HUES6 (cell line): ENCODE results near the gene RAD51B.

Experiments used
- H3K27ac ChIP-seq: 2 replicates; pipeline ENCODE4 v1.7.0; 2013; ENCODE audit warnings: low read depth, mild to moderate bottlenecking, low read length, inconsistent platforms
- H3K27me3 ChIP-seq: 2 replicates; pipeline ENCODE4 v1.6.1; 2013; ENCODE audit warnings: low read length; ENCODE audit not compliant: control insufficient read depth, insufficient read depth
- H3K36me3 ChIP-seq: 2 replicates; pipeline ENCODE4 v1.6.1; 2013; ENCODE audit warnings: low read length; ENCODE audit not compliant: control insufficient read depth, insufficient read depth
- H3K4me1 ChIP-seq: 2 replicates; pipeline ENCODE4 v1.6.1; 2013; ENCODE audit warnings: low read length; ENCODE audit not compliant: control insufficient read depth, insufficient read depth
- H3K4me3 ChIP-seq: 2 replicates; pipeline ENCODE4 v1.5.1; 2013; ENCODE audit warnings: low read depth, low read length
- H3K9ac ChIP-seq: one replicate; pipeline ENCODE4 v1.6.1; 2013; ENCODE audit warnings: mild to moderate bottlenecking, low read length
- H3K9me3 ChIP-seq: 2 replicates; pipeline ENCODE4 v1.6.1; 2013; ENCODE audit warnings: low read depth, low read length; ENCODE audit not compliant: control insufficient read depth, insufficient read depth

RAD51B gene

DNA sequence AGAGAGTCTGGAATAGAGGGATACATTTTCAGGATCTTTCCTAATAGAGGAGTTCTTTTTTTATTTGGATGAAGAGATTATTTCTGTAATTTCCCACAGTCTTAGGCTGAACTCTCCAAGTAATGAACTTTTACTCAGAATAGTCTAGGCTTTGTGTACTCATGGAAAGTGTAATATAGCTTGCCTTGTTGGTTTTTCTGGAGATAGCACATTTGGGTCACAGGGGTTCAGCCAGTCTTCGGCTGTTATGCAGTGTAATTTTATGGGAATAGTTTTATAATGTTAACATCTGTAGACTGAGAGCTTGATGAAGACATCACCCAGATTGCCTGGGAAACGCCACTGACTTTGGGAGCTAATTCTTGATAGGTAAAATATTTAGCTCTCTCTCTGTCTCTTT, 450.8 kb downstream of the RAD51B start:
- Histone ChIP-seq H3K9me3 (no peaks in the 10 kb centered on the region), H3K27me3 (no peaks in the 10 kb centered on the region), H3K27ac (no peak overlapping the region), H3K36me3 (no peaks in the 10 kb centered on the region), H3K9ac (no peak overlapping the region), H3K4me1 (peaks cover 13% of the 10 kb centered on the region; the same call in 1 of the 2 replicates), H3K4me3 (no peak overlapping the region)

DNA sequence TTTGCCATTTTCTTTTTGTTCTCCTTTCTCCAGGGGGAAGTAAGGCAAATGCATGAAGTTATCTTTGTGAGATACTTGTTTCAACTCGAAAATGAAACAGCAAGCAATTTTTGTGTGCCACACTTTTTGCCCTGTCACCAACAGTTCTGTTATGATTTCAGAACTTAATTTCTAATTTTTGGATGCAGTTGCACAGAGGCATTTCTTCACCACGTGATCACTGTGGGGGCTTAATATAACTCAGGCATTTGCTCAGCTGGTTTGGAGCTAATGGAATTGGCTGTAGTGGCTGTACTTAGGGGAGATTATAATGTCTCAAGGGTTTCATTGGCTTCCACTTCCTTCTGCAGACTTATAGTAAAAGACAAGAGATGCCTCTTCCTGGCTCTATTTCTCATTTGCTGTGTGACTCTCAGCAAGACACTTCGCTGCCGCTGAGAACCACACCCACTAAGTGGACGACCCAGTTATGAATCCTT, 452.4 kb downstream of the RAD51B start:
- H3K27me3 ChIP-seq: no peaks in the 10 kb centered on the region
- H3K4me1 ChIP-seq: peaks cover 13% of the 10 kb centered on the region; the same call in 1 of the 2 replicates
- H3K4me3 ChIP-seq: no peak overlapping the region
- H3K36me3 ChIP-seq: no peaks in the 10 kb centered on the region
- H3K9ac ChIP-seq: no peak overlapping the region
- H3K27ac ChIP-seq: no peak overlapping the region
- no peaks in the 10 kb centered on the region for H3K9me3 ChIP-seq

DNA sequence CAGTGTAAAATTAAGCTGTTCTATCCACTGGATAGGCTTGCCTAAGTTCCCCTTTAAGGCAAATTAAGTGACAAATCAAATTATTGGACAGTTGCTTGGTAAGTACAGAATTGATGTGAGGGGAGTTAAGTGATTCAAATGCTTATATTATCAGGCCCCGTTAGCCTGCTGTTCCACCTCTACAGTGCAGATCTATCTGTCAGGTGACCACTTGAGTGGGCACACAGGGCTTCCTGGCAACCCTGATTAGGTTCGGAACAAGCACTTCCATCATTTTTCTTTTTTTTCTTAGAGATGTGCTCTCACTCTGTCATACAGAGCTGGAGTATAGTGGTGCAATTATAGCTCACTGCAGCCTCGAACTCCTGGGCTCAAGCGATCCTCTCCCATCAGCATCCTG, 453.8 kb downstream of the RAD51B start:
- H3K36me3 ChIP-seq: no peaks in the 10 kb centered on the region
- no peak overlapping the region for H3K27ac ChIP-seq
- H3K9ac ChIP-seq: no peak overlapping the region
- no peaks in the 10 kb centered on the region for H3K27me3 ChIP-seq
- H3K4me1 ChIP-seq: peaks cover 11% of the 10 kb centered on the region; the same call in 1 of the 2 replicates
- H3K9me3 ChIP-seq: no peaks in the 10 kb centered on the region
- no peak overlapping the region for H3K4me3 ChIP-seq

DNA sequence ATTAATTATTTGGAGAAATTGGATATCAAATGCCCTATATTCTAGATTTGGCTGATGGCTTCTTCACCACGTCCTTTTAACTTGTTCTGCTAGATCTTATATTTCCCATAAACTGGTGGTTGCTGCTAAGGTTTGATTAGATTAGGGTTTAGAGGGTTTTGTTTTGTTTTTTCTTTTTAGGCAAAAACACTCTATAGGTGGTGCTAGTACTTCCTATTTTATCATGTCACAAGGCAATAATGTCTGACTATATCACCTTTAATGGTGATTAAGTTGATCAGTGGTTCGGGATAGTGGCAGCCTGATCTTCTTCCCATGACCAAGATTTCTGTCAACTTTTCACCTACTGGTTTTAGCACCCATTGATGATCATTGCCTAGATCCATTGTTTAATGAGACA, 455.1 kb downstream of the RAD51B start:
- Histone ChIP-seq H3K27me3 (no peaks in the 10 kb centered on the region), H3K36me3 (no peaks in the 10 kb centered on the region), H3K4me1 (peaks cover 12% of the 10 kb centered on the region; the same call in 1 of the 2 replicates), H3K9me3 (no peaks in the 10 kb centered on the region), H3K27ac (no peak overlapping the region), H3K9ac (no peak overlapping the region), H3K4me3 (no peak overlapping the region)

DNA sequence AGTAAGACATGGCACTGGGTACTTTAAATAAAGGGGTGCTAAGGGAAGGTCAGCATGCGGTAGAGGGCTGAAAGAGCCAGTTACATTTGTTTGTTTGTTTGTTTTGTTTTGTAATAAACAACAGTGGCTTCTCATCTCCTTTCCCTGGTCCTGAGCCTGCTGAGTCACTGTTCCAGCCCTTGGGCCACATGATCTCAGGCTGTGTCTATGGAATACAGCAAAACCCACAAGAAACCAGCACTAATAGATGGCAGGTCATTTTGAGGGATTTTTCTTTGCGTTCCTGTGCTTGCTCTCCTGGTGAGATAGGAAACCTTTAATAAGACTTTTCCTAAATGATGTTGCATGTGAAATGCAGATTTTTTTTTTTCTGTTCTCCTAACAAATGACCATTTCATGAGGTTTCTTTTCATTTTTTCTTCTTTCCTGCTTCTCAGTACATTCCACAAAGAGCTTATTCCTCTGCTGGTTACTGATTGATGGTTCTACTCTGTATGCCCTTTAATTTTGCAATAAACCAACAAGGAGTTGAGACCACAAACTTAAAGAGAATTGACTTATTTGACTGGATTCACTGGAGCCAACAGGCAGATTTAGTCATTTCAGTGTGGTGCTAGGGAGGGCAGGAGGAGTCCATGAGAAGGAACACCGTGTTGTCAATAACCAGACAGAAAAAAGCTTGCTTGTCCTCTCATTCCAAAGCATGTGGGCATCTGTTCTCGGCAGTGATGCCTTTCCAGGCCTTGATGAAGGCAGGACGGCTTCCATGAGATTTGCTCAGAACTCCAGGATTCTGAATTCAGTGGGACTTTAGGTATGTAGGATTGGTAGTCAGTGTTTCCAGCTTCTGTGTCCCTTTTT, 459.2 kb downstream of the RAD51B start:
- H3K4me1 ChIP-seq: peaks cover 25% of the 10 kb centered on the region
- H3K27ac ChIP-seq: no peak overlapping the region
- no peak overlapping the region for H3K4me3 ChIP-seq
- no peaks in the 10 kb centered on the region for H3K36me3 ChIP-seq
- no peaks in the 10 kb centered on the region for H3K9me3 ChIP-seq
- H3K27me3 ChIP-seq: no peaks in the 10 kb centered on the region
- H3K9ac ChIP-seq: no peak overlapping the region

DNA sequence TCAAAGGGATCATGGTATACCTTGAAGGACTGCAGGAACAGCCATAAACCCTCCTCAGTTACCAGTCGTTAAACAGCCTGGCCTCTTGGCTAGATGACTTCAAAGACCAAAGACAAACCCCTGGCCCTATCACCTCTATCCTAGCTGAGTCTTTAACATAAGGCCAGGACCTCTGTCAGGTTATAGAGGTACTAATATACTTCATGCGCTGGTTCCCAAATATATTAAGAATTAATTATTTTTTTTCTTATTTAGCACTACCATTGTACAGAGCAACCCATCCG, 459.8 kb downstream of the RAD51B start:
- H3K27ac ChIP-seq: no peak overlapping the region
- H3K4me3 ChIP-seq: no peak overlapping the region
- H3K9me3 ChIP-seq: no peaks in the 10 kb centered on the region
- H3K4me1 ChIP-seq: peaks cover 26% of the 10 kb centered on the region
- no peaks in the 10 kb centered on the region for H3K27me3 ChIP-seq
- no peaks in the 10 kb centered on the region for H3K36me3 ChIP-seq
- no peak overlapping the region for H3K9ac ChIP-seq

DNA sequence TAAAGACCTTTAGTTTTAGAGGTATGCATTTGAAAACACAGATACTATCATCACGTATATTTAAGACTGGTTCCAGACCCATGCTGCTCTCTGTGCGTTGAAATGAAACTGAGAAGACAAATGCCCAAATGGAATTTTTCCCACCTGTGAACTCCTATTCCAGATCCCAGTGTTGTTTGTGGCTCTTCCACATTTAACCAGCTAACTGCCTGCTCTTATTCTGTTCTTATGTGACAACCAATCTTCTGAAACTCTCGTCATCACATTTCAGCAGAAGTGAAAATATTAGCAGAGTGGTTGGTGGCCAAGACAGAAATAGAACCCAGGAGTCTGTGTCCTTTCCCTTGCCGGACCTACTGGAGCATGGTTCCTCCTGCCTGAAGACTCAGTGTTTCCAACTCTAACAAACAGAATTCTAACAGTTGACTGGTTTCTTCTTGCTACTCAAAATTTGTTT, 460.2 kb downstream of the RAD51B start:
- Histone ChIP-seq H3K27ac (no peak overlapping the region), H3K27me3 (no peaks in the 10 kb centered on the region), H3K4me3 (no peak overlapping the region), H3K36me3 (no peaks in the 10 kb centered on the region), H3K4me1 (peaks cover 26% of the 10 kb centered on the region), H3K9me3 (no peaks in the 10 kb centered on the region), H3K9ac (no peak overlapping the region)

DNA sequence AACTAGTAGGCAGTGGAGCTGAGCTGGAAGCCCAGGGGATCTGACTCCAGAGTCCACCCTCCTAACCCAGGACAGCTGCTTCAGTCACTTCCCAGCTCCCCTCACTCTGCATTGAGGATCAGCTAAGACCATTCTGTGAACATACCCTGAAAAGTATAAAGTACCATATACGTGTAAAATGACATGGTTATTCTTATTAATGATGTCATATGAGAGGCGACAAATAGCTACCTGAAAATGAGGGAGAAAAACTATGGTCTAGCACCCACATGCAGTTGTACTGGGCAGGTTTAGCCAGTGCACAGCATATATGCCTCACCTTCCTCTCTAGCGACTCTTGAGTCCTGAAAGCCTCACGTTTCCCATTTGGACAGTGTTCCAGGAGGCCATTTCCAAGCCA, 461.9 kb downstream of the RAD51B start:
- Histone ChIP-seq H3K4me1 (peaks cover 26% of the 10 kb centered on the region), H3K27ac (no peak overlapping the region), H3K9ac (no peak overlapping the region)

DNA sequence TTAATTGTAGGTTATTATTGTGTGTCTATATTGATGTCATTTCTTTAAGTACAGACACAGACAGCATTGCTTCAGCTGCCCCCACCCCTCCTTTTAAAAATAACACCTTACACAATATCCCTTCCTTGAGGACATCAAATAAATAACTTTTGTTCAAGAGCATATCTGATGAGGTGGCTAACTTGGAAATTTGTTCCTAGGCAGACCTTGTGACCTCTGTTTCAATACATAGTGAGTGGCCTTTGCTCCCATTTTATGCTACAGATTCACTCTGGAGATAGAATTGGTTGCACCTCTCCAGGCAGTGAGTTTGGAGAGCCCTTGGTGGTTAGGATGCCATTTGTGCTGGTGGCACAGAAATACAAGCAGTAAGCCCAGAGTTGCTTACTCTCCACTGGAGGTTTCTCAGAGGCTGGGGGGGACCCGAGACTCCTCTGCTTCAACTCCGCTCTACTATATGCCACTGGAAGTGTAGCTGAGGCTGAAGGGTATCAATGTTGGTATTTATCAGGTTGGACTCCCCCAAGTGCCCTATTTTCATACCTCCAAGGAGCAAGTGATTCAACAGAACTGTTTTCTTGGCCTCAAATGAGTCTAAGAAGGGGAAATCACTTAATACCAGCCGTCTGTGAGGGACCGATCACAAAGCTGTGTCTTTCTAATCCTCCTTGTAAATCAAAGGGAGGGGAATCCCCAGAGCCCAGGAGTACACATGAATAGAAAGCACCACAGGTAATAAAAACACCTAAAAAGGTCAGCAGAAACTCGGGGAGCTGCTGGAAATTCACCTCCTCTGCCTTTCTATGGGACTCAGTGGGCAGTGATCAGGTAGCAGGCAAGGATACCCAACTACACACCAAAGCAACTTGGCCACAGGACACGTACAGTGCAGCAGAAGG, 463.1 kb downstream of the RAD51B start:
- peaks cover 26% of the 10 kb centered on the region for H3K4me1 ChIP-seq
- no peaks in the 10 kb centered on the region for H3K27me3 ChIP-seq
- H3K27ac ChIP-seq: no peak overlapping the region
- H3K36me3 ChIP-seq: no peaks in the 10 kb centered on the region
- no peaks in the 10 kb centered on the region for H3K9me3 ChIP-seq
- no peak overlapping the region for H3K9ac ChIP-seq
- no peak overlapping the region for H3K4me3 ChIP-seq

More for the DNA sequence above, 461.9 kb downstream of the RAD51B start:
- no peak overlapping the region for H3K4me3 ChIP-seq
- no peaks in the 10 kb centered on the region for H3K27me3 ChIP-seq
- no peaks in the 10 kb centered on the region for H3K9me3 ChIP-seq
- H3K36me3 ChIP-seq: no peaks in the 10 kb centered on the region

DNA sequence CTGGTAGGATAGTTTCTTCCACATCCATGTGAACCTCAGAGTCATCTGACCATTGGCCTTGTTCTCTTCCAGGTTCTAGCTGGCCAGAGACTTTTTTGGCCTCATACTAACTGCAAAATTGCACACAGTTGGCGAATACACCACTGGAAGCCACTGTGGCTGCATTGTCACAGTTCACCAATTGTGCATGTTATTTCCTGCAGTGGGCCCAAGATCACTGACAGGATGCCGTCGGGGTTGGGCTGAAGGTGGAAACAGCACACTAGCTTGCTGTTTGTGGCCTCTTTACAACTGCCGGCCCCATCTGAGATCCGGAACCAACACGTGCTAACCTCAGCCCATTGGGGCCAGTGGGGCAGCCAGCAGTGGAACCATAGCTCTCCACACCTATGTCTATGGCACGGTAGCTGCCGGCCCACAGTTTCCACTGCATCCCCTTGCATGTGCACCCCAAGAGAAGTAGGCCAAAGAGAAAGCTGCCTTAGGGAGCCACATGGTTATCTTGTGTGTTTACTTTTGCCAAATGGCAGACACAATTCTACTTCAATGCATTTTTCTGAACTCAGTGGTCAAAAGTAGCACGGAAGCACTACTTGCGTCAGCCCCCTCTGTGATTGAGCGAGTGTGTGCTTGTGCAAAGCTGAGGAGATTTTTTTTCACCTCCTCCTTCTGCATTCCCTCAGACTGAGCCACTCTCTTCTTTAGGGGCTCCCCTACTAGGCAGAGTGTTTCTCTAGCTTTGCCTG, 464.0 kb downstream of the RAD51B start:
- H3K4me1 ChIP-seq: peaks cover 21% of the 10 kb centered on the region
- H3K27ac ChIP-seq: no peak overlapping the region
- H3K9me3 ChIP-seq: no peaks in the 10 kb centered on the region
- H3K9ac ChIP-seq: no peak overlapping the region
- no peaks in the 10 kb centered on the region for H3K36me3 ChIP-seq
- no peak overlapping the region for H3K4me3 ChIP-seq
- H3K27me3 ChIP-seq: no peaks in the 10 kb centered on the region
